CD4-positive, alpha-beta T cell treated with Interleukin-10 for 1 hour (primary cell): Measurements from ENCODE around the gene RAB13.
A peak's percentile ranks its signal among the peaks of the same experiment; 100 is the strongest.

Experiments
- DNase-seq: peaks from one replicate; pipeline ENCODE4 v3.0.0-alpha.2; 2020

Gene RAB13

DNA sequence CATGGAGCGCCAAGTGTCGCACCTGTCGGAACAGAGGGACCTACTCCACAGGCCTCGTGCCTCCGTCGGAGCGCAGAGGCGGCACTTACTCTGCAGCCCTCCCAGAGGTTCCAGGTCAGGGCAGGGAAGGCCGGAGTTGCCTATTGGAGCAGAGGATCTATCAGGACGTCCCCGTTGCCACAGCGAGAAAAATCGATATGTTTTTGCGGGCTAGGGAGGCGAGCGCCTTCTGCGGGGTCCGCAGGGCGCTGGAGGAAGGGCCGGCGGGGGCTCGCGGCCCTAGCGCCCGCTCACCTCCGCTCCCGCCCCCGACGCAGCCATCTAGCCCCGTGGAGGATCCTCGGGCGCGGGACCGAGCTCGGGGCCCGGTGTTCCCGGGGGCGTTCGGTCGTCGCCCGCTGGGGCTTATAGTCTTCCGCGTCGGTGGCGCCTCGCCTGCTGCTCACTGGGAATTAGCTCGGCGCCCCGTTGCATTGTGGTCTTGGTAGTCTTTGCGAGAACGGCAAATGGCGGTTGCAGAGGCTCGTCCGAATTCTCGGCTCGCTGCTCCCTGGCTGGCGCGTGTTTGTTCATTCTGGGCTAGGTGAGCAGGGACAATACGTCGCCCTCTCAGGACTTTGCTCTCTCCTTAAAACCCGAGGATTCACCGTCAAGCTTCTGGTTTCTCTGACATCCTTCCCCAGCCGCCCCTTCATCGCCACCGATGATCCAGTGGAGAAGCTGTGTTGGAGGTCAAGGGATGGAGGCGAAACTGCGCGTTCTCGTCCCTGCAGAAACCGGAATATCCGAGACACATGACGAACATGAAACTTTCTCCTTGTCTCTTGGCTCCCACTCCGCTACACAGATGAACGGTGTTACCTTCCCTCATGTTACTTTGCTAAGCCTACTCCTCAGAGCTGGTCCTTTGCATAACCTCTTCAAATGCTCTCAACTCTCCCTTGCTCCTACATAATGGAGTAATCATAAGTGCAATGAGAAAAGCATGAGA lies 8.6 kb downstream of the RAB13 start, which contains the start of gene JTB:
Gene JTB, minus strand, starts transcription at position 425 of the 991 bp plus-strand sequence. Its CDS starts 422 bp downstream, at position 3.
- peak; percentile 87 for DNase-seq

DNA sequence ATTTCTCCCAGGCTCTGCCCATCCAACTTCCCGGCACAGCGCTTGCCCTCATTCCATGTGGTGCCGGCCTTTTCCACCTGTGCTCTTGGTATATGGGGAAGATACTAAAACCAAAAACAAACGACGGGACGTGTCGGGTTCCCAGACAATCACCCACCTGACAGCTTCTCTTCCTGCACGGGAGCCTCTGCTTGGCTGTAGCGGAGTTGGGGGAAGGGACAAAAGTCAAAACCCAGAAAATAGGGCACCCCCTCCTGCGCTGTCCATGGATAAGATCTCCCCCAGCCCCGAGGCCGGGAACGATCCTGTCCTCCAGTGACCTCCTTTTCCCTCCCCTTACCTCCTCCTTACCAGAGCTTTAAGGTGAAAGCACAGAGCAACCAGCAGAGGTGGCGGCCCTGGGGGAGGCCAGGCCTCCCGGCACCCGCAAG lies 9.3 kb downstream of the RAB13 start:
- DNase-seq: no peak

DNA sequence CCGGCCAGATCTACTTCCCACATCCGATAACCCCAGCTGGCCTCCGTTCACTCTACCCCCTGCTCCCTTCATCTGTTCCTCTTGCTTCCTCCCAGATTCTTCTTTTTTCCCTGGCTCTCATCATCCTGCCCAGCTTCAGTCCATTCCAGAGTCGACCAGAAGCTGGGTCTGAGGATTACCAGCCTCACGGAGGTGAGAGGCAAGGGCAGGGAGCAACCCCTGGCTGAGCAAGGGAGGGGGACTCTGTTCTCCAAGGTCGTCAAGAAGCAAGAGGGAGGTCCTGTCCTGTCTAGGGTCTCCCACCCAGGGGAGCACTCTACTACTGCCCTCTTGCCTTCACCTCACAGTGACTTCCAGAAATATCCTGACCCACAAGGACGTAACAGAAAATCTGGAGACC lies 12.6 kb downstream of the RAB13 start:
- no peak for DNase-seq

DNA sequence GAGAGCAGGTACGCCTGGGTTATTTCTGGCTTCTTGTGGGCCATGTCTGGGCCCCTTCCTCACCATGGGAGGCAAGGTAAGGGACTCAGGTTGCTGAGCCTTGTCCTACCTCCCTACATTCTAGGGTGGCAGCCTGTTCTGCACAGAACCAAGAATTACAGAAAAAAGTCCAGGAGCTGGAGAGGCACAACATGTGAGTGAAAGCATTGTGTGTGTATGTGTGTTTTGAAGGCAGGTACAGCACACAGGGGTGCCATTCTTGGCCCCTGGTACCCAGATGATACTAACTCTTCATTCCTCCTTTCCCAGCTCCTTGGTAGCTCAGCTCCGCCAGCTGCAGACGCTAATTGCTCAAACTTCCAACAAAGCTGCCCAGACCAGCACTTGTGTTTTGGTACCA lies 13.1 kb downstream of the RAB13 start:
- DNase-seq: no peak

DNA sequence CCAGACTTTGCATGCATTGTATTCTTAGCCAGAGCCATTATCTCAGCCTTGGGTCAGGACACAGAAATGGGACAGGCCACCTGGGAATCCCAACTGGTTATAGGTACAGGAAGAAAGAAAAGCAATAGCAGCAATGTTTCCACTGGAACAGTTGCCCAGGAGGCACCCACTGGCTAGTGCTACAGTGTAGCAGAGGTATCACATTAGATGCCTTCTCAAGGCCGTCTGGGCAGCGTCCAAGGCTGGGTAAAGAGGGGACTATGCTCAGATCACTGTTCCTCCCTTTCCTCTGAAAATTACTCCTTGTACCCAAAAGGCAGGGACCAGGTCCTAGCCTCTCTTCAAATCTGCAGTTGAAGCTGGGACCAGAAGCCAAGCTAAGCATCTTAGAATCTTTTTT lies 15.8 kb downstream of the RAB13 start:
- no peak for DNase-seq

DNA sequence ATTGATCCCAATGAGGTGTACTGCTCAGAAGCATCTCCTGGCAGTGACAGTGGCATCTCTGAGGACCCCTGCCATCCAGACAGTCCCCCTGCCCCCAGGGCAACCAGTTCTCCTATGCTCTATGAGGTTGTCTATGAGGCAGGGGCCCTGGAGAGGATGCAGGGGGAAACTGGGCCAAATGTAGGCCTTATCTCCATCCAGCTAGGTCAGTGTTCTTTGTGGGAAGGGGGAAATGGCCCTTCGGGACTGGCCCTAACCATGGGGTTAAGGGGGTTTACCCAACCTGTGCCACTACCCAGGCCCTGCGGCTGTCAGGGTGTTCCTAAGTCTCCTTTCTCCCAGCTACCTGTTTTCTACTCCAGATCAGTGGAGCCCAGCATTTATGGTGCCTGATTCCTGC lies 17.2 kb downstream of the RAB13 start:
- no peak for DNase-seq

DNA sequence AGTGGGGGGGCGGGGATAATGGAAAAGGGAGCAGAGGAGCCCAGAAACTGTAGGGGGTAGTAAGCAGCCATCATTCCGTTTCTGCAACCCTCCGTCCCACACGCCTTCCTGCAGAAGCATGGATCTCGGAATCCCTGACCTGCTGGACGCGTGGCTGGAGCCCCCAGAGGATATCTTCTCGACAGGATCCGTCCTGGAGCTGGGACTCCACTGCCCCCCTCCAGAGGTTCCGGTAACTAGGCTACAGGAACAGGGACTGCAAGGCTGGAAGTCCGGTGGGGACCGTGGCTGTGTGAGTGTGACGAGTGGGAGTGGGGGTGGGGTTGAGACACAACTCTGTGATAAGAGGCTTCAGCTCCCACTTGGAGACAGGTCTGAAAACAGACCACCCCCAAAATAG lies 17.7 kb downstream of the RAB13 start:
- no peak for DNase-seq

DNA sequence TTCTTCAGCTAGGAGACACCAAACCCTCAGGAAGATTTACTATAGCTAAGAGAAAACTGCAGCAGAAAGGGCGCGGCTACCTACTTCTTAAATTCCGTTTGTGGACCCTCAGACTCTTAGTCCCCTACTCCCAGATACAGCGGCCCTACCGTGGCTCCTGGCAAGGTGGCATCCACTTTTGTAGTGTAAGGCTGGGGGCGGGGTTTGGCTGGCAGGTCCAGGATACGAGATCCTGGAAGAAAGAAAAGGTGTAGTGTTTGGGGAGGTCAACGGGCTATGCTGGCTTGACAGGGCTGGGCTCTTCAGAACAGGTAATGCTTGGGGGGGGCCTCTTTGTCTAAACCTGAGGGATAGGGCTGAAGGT lies 18.2 kb downstream of the RAB13 start:
- DNase-seq: no peak

DNA sequence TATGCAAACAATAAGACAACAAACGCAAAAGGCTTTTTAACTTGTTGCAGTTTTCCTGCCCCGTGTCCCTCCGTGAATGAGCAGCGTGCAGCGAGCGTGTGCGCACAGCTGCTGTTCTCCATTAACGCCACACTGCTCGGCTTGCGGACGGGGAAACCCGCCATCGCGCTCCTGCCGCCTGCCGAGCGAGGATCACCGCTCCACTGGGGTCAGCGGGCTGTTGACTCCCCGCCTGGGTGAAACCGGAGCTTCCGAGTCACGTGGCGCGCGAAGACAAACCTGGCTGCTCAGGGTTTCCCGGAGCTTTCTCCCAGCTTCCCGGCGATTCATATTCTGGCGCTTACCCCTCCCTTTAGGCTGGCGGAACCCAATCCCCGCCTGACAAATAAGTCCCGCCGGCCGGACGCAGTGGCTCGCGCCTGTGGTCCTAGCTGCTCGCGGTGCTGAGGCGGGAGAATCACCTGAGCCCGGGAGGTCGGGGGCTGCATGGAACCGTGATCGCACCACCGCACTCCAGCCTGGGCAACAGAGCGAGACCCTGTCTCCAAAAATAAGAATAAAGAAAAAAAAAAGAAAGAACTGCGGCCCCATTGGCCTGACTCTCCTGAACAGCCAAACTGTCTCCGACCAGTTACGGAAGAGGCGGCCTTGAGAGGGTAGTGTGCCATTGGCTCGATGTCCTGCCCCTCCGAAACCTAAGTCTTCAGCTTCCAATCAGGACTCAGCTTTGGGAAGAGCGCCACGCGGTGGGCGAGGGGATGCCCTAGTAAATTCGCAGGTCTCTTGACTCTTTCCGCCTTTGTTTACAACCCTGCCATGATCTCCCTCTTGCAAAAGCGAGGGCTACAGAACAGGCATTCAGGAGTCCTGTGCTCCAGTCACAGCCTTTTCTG lies 18.8 kb downstream of the RAB13 start, which contains the start of gene CREB3L4:
Gene CREB3L4, plus strand, starts transcription at position 796 of the 893 bp plus-strand sequence. CDS start 624 bp downstream, outside the sequence.
- peak; percentile 91 for DNase-seq

DNA sequence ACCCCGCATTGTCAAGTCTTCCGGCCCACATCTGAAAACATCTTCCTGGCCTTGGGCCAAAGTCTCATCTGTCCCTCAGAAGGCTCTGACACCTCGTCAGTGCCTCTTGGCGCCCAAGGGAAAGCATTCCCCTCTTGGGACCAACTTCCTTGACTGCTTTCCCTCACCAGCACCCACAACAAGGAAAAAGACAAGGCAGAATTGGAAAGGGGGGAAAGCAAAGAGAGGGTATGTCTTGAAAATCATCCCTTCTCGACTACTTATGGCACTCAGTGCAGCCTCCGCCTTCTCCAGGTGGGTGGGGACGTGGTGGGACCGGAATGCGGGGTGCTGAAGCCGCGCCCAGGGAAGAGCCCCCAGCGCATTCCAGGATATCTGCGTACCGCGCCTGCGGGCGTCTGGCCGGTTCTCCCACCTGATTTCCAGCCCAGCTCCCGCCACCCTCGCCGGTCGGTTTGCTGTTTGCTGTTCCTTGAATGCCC lies 22.2 kb downstream of the RAB13 start:
- DNase-seq: no peak

- peak; percentile 94 for DNase-seq
These were observed 22.9 kb downstream of the RAB13 start, which contains the start of gene SLC39A1 for GRCh38 chr1:153963030-153963849. Gene SLC39A1 (minus strand): TSS chr1:153963537. CDS start chr1:153962715, 822 bp downstream.

DNA sequence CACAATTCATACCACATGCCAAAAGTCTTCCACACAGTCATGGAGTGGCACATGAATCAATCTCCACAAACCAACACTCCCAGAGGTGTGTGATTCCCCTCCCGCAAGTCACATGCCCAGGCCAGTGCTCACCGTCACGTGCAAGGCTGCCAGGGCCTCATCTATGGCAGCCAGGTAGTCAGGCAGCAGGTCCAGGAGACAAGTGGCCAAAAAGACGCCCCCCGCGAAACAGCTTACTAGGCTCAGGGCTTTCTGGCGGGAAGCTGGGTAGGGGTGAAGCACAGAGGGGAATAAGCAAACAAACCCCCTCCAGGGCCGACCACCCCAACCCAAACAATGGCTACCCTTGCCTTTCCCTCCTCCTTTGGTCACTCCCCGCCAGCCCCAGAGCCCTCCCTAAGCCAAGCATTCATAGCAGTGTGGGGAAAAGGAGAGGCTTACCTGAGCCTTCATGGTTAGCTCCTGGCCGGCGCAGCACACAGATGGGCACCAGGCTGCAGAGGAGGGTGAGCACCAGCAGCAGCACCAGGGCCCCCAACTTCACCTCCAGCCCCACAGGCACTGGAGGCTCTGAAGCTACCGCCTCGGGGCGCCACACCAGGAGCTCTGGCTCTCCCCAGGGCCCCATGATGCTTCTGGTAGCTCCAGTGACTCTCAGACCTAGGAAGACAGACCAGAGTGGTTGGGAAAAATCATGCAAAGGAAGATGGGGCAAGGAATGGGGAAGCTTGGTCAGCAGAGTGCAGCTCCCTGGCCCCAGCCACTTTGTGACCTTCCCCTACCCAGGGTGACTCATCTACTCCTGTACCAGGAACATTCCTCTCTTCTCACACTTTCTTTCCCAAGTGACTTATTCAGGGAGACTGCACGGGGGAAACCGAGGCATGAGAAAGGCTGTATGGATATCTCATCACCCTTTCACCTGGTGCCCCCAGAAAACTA lies 23.8 kb downstream of the RAB13 start:
- DNase-seq: no peak

DNA sequence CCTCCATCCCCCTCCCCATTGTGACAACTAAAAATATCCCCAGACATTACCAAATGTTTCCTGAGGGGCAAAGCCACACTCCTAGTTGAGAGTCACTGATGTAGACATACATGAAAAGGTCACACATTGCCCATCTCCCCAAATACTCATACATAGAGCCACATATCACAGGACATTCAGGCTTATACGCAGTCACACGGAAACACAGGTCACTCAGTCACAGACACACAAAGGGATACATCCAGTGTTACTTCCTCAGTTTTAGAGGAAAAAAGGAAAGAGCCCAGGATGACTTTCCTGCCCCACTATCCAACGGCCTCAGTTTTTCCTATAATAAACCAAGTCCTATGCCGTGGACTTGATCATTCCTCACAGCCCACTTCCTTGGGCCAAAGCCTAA lies 24.7 kb downstream of the RAB13 start:
- DNase-seq: no peak

DNA sequence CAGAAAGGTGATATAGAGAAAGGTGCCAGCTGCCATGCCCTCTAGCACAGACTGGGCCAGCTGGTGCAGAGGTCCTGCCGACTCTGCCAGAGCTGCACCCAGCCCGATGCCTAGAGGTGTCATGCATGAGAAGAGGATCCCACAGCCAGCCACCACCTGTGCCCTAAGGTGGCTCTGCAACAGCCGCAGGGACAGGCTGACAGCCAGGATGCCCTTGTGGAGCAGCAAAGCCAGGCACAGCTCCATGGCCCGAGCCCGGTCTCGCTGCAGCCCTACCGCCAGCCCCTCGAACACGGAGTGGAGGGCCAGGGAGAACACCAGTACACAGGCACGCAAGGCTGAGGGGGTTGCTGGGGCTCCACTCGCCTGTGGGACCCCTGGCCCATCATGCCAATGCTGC lies 25.9 kb downstream of the RAB13 start:
- no peak for DNase-seq

DNA sequence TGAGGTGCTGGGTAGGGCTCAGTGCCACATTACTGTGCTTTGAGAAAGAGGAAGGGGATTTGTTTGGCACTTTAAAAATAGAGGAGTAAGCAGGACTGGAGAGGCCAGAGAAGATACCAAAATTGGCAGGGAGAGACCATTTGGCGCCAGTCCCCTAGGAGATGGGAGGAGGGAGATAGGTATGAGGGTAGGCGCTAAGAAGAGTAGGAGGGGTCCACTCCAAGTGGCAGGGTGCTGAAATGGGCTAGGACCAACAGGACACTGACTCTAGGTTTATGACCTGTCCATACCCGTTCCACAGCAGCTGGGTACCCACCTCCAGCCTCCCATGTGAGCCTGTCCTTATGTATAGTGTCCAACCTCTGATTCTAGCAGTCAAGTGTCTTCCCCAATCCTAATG lies 26.7 kb downstream of the RAB13 start:
- DNase-seq: no peak

GRCh38 chr1:153958961-153959260 lies 27.2 kb downstream of the RAB13 start:
- DNase-seq: no peak

- DNase-seq: peak; percentile 98
These were observed 27.8 kb downstream of the RAB13 start, which contains the start of gene CRTC2 for GRCh38 chr1:153958111-153958960. Gene CRTC2 (minus strand): TSS chr1:153958612. CDS start chr1:153958497, 115 bp downstream.

DNA sequence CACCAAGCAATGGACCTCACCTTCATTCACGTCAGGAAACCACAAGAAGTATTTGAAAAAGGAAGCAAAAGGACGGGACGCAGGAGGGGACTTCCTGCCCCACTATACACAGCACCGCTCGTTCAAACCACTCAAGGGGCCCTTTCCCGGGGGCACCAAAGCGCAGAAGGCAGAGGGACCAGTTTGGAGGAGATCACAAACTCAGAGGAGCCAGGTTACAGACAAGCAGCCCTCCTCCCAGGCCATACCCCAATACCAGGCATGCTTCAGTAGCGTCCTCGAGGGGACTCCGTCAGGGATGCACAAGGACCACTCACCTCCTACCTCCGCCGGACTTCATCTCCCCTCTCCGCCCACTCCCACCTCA lies 28.4 kb downstream of the RAB13 start:
- peak; percentile 61 for DNase-seq

DNA sequence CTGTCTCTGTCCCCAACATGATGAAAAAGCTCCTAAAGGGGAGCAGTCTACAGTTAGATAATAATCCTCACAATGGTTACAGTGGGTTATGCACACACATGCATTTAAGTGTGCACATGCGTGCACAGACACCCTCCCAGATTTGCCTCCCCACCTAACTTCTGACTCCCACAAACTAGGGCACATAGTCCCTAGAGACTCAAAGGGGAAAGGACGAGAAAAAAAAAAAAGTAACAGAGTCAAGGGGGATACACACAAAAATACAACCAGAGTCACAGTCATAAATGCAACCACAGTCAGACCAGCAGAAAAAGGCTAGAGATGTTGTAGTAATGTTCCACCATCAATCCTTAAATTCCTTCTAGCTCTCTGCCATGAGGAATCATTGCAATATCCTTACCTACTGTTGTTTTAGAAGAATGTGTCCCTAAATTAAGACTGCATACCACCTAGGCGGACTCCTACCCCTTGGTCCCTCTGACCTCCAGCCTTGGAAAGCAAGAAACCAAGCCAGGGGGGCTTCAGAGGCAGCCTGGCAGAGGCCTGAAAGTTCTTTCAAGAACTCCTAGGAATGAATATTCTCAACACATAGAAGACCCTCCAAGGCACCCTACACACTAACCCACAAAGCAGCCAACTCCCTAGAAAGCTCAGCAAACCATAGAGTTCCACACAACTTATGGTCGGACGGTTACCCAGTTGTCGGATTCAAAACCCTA lies 29.0 kb downstream of the RAB13 start:
- DNase-seq: no peak

DNA sequence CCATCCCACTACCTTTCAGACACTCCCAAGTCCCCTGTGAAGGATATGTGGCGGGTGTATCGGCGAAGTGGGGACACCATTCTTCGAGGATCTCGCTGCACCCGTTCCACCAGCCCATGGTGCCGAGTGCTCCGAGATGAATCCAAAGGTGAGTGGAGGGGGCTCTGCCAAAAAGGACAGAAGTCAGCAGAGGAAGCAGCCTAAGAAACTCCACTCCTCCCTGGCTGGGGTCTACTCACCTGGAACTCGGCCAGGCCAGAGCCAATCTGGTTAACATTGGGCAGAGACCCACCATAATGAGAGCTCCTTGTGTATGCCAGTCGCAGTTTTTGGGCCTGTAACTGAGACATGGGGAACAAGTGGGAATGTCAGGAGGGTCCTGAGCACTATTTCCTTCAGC lies 31.3 kb downstream of the RAB13 start:
- DNase-seq: no peak
